ENCODE data around the gene DBF4B.

DBF4B gene

DNA sequence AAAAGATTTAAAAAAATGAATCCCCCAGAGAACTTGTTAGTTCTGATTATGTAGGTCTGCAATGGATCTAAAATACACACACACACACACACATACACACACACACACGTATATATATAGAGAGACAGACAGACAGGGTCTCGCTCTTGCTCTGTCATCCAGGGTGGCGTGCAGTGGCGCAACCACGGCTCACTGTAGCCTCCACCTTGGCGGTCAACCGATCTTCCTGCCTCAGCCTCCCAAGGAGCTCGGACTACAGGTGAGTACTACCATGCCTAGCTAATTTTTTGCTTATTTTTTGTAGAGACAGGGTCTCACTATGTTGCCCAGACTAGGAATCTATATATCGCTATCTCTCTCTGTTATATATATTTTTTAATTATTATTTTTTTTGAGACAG lies 88.3 kb downstream of the DBF4B start:
- DNase-seq (ENCODE audit: low spot score) (no peak), FAIRE-seq (no peak)

DNA sequence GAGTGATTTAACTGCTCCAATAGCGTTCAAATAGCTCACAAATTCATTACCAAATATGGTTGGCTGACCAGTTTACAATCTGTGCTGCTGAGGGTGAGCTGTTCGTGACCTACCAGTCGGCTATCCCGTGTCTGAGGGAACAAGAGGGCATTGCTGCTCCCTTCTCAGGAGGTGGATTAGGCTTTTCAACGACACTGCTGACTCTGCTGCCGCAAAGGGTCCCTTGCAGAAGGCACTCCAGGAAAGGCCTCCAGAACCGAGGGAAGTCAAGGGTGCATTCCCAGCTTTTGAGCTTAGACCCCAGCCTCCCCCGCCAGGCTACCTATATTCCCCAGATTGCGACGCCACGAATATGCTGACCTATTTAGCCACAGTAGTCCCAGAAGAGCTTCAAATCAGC lies 89.3 kb downstream of the DBF4B start:
- DNase-seq (ENCODE audit: low spot score) (no peak), FAIRE-seq (no peak)

DNA sequence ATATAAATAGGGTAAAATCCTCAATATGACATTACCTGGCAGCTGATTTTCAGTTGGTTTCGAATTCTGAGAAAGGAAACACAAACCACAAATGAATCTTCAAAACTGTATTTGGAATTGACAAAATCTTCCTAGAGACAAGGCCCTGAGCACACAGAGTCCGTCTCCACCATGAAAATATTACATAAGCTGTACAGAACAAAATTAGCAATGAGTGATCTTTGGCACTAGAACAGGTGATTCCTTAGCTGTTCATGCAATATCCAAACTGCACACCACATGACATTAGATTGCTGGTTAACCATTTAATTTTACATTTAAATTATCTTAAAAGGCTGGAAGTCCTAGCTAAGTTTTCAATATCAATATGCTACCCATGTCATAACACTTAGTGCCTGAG lies 89.9 kb downstream of the DBF4B start:
- DNase-seq (ENCODE audit: low spot score) (no peak), FAIRE-seq (no peak)

All from RCC 7860 (cell line).